Endothelial cell of umbilical vein (primary cell): ENCODE measurements around the gene NHS.

Experiments
- CTCF ChIP-seq, 2 donors: IDR thresholded peaks; 1 replicate in 1 of 2; 2 replicates in 1 of 2; pipeline ENCODE4 v1.5.1; 2011; ENCODE audit warnings: low read length in 2 of 2, mild to moderate bottlenecking in 2 of 2, moderate library complexity in 2 of 2, control low read depth in 1 of 2, inconsistent platforms in 1 of 2, low read depth in 1 of 2; ENCODE audit not compliant: insufficient read depth in 1 of 2; ENCODE audit errors: extremely low read depth in 1 of 2
- EZH2 ChIP-seq: IDR thresholded peaks from 2 replicates; pipeline ENCODE4 v1.6.1; 2012; ENCODE audit warnings: borderline replicate concordance, low read depth, mild to moderate bottlenecking, moderate library complexity, low read length, inconsistent platforms; ENCODE audit not compliant: severe bottlenecking
- FOS ChIP-seq: IDR thresholded peaks from 2 replicates; pipeline ENCODE4 v1.6.1; 2011; ENCODE audit warnings: mild to moderate bottlenecking, low read length, moderate library complexity, borderline replicate concordance; ENCODE audit not compliant: insufficient read depth
- JUN ChIP-seq: IDR thresholded peaks from 2 replicates; pipeline ENCODE4 v1.6.1; 2011; ENCODE audit warnings: borderline replicate concordance, low read depth; ENCODE audit not compliant: insufficient read length, insufficient read depth
- MAX ChIP-seq: IDR thresholded peaks from 2 replicates; pipeline ENCODE4 v1.6.1; 2011; ENCODE audit not compliant: insufficient read depth, insufficient read length
- POLR2A ChIP-seq: IDR thresholded peaks from 2 replicates; pipeline ENCODE4 v1.6.1; 2012; ENCODE audit warnings: low read depth, mild to moderate bottlenecking, control low read depth, low read length
- POLR2AphosphoS5 ChIP-seq: IDR thresholded peaks from 2 replicates; pipeline ENCODE4 v1.6.1; 2012; ENCODE audit warnings: low read depth, mild to moderate bottlenecking, control low read depth, low read length, moderate library complexity; ENCODE audit not compliant: insufficient read depth

- no peak for TF ChIP-seq EZH2
- TF ChIP-seq CTCF (IDR thresholded peaks at IDR 0.05; ENCODE audit: extremely low read depth in 1 of 2, insufficient read depth in 1 of 2, low read depth in 1 of 2, low read length in 2 of 2) = no peak
- TF ChIP-seq POLR2A = no peak
- no peak for TF ChIP-seq MAX
- no peak for TF ChIP-seq POLR2AphosphoS5
- TF ChIP-seq JUN = no peak
- no peak for TF ChIP-seq FOS
Observed at GRCh38 chrX:17679261-17679660, 304.3 kb downstream of the NHS start.
